ENCODE measurements around the gene DLGAP4. TPM values are rescaled to one million over a fixed set of nuclear protein-coding genes. Genes with fewer than 3 reads are reported as not detected.
A peak's percentile ranks its signal among the peaks of the same experiment; 100 is the strongest.

Gene DLGAP4
- total and polyA plus RNA-seq, 2 of the 13 experiments (the other 11 are each of a cell fraction or from before 2014, with no cell fraction given) = 15.2 to 26.7 TPM

DNA sequence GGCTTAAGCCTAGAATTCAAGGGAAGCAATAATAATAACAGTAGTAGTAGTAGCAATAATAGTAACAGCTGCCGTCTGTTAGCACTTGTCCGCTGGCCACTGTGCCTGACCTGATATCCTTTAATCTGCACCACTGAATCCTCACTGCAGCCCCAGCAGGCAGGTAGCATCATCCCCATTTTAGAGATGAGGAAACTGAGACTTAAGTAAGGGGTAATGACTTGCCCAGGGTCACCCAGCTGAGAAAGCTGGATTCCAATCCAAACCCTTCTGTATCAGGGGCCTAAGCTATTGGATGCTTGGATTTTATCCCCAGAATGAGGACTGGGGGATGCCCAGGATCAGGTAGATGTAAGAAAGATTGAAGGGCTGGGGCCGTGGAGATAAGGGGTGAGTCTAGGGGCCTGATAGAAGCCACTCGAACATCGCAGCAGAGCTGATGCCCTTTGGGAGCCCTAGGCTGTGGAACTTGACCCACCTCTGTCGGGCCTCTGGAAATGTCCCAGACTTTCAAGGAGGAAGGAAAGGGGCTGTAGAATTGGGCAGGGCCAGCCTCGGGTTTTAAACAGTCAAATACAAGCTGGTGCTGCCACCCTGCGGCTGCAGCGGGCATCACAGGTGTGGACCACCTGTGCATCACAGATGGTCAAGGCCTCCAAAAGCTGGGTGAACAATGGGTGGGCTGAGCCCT lies 133.0 kb downstream of the DLGAP4 start (continued):
- TF ChIP-seq AHR (CRISPR knock-in tag; IDR thresholded peaks at IDR 0.05) = no peak
- no peak for TF ChIP-seq ZNF329 (CRISPR knock-in tag; IDR thresholded peaks at IDR 0.05; ENCODE audit: low read depth)
- TF ChIP-seq ZNF839 (CRISPR knock-in tag; IDR thresholded peaks at IDR 0.05; ENCODE audit: borderline replicate concordance) = no peak
- peak; percentile 98 for TF ChIP-seq STAG1 (CRISPR knock-in tag; IDR thresholded peaks at IDR 0.05)
- TF ChIP-seq, protein P1, sequence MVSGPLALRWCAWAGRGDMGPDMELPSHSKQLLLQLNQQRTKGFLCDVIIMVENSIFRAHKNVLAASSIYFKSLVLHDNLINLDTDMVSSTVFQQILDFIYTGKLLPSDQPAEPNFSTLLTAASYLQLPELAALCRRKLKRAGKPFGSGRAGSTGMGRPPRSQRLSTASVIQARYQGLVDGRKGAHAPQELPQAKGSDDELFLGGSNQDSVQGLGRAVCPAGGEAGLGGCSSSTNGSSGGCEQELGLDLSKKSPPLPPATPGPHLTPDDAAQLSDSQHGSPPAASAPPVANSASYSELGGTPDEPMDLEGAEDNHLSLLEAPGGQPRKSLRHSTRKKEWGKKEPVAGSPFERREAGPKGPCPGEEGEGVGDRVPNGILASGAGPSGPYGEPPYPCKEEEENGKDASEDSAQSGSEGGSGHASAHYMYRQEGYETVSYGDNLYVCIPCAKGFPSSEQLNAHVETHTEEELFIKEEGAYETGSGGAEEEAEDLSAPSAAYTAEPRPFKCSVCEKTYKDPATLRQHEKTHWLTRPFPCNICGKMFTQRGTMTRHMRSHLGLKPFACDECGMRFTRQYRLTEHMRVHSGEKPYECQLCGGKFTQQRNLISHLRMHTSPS (CRISPR knock-in tag; IDR thresholded peaks at IDR 0.05; ENCODE audit: low read depth) = no peak
- TF ChIP-seq NONO (IDR thresholded peaks at IDR 0.05) = no peak
- TF ChIP-seq NONO (CRISPR knock-in tag; conservative IDR thresholded peaks at IDR 0.05) = no peak; the same call in 1 of the 2 replicates
- no peak for TF ChIP-seq PRDM15 (CRISPR knock-in tag; IDR thresholded peaks at IDR 0.05)
- peak; percentile 55; the same call in 1 of the 2 replicates for TF ChIP-seq SP4 (CRISPR knock-in tag; IDR thresholded peaks at IDR 0.05)
- peak; percentile 46; the same call in 1 of the 2 replicates for TF ChIP-seq NFKB2 (CRISPR knock-in tag; IDR thresholded peaks at IDR 0.05; ENCODE audit: borderline replicate concordance)
- TF ChIP-seq ZNF558 (CRISPR knock-in tag; IDR thresholded peaks at IDR 0.05; ENCODE audit: borderline replicate concordance) = no peak
- TF ChIP-seq MEIS2 (CRISPR knock-in tag; IDR thresholded peaks at IDR 0.05) = no peak
- peak; percentile 28; the same call in 1 of the 2 replicates for TF ChIP-seq IKZF5 (CRISPR knock-in tag; IDR thresholded peaks at IDR 0.05)
- no peak for TF ChIP-seq SIN3B (IDR thresholded peaks at IDR 0.05; ENCODE audit: low read length)
- peak; percentile 36; the same call in 1 of the 2 replicates for TF ChIP-seq FOXO1 (CRISPR knock-in tag; IDR thresholded peaks at IDR 0.05)
- TF ChIP-seq RFX1 (IDR thresholded peaks at IDR 0.05) = no peak
- no peak for TF ChIP-seq TERF1 (CRISPR knock-in tag; IDR thresholded peaks at IDR 0.05)
- TF ChIP-seq DNMT3B (CRISPR knock-in tag; conservative IDR thresholded peaks at IDR 0.05) = 0 out of 2 replicates have a peak, but pooled peaks have one; percentile 44
- no peak for TF ChIP-seq ZMYM4 (CRISPR knock-in tag; IDR thresholded peaks at IDR 0.05)
- TF ChIP-seq GMEB2 (CRISPR knock-in tag; IDR thresholded peaks at IDR 0.05; ENCODE audit: low read depth) = no peak
- no peak for TF ChIP-seq SIN3A (IDR thresholded peaks at IDR 0.05; ENCODE audit: borderline replicate concordance, low read depth, low read length)
- TF ChIP-seq ZNF788 (CRISPR knock-in tag; IDR thresholded peaks at IDR 0.05; ENCODE audit: borderline replicate concordance) = no peak

All from HepG2 (cell line).